HG02763 (cell line): ENCODE data around the gene BDNF.

Experiments used
- ATAC-seq: cut with Tn5 transposase; IDR thresholded peaks from one replicate; pipeline ENCODE4 v1.9.1; 2021; ENCODE audit warnings: mild to moderate bottlenecking, moderate library complexity; ENCODE audit not compliant: unreplicated experiment

The BDNF gene

DNA sequence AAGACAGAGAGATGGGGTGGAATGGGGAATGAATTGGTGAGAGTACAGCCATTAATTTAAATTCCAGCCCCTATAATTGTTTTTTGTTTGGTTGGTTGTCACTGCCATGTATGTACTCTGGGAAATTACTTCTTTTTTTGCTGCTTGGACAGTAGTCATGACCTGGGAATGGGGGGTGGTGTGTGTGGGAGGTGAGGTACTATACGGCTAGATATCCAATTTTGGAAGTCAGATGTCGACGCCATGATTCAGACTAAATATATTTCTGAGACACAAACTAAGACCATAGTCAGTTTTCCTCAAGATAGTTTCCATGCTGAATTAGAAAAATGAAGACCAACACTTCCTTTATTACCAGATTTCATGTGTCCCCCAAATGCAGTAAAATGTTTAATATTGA is 7.4 kb upstream of the BDNF start:
- ATAC-seq = no peak

- ATAC-seq = peak; percentile 77
Measured at GRCh38 chr11:27705873-27706820, 5.9 kb upstream of the BDNF start.

- no peak for ATAC-seq
Measured at GRCh38 chr11:27703481-27703880, 3.2 kb upstream of the BDNF start.

DNA sequence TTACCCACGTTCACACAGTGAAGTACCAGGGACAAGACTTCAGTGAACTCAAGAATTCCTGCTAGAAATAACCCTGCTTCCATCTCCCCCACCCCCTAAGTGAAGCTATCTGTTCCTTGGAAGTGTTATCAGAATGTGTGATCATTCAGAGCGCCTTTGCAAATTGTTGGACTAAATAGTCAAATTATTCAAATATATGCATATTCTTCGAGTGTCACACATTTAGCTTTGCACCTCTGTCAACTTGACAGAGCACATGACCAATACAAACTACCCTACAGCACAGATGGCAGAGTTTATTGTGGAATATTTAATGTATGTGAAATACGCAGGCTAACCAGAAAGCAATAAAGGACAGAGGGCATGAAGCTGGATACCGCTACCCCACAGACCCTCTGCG is 2.6 kb upstream of the BDNF start:
- ATAC-seq = no peak

DNA sequence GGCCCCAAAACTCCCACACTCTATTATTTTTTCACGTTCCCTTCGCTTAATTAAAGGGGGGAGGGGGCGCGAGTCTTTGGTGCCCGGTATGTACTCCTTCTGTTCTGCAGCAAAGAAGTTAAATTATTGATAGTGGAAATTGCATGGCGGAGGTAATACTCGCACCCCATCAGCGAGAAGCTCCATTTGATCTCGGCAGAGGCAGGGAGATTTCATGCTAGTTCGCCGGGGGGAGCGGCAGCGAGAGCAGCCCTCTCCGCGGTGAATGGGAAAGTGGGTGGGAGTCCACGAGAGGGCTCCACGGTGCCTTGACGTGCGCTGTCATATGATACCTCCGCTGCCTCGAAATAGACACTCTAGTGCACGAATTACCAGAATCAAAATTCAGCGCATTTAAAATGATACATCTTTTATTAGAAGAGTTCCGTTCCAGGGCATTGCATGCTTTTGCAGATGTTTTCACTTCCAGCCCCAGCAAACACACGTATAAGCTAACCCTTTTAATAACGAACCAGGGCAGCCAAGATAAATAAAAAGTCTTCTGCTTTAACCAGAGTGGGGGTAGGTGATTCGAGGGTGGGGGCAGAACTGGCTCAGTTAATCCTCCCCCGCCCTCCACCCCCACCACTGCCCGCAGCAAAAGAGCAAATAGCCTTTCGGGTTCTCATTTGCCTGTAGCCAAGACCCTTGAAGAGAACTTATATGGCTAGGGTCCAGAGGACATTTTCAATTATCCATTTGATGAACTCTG is 1.3 kb upstream of the BDNF start:
- ATAC-seq = no peak

- ATAC-seq = no peak
Measured at GRCh38 chr11:27699926-27700350, 317 bp downstream of the BDNF start.

GRCh38 chr11:27699242-27699925 is 871 bp downstream of the BDNF start:
- no peak for ATAC-seq

GRCh38 chr11:27698872-27699241 is 1.4 kb downstream of the BDNF start:
- peak; percentile 63 for ATAC-seq

DNA sequence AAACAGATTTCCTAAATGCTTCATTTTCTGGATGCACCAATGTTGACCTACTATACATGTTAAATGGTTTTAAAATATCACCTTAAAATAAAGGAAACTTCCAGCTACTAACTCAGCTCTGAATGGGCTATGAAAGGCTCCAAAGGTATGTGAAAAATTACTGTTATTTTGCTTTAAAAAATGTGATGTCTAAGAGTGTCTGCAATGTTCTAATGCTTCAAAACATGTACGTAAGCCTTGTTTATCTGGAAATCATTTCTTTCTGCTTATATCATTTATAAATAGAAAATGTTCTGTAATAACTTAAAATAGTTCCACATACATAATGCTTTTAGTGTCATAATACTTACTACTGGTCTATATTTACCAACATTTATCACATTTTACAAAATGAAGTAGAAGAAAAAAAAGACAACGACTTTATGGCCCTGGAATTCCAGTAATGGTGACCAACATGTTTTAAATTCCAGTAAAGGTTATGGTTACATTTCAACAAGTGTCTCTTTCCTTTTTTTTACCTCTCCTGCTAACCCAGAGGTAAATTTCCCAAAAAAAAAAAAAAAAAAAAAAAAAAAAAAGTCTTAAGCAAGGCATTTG is 2.5 kb downstream of the BDNF start:
- no peak for ATAC-seq

GRCh38 chr11:27696961-27697360 is 3.3 kb downstream of the BDNF start:
- no peak for ATAC-seq

- no peak for ATAC-seq
Measured at GRCh38 chr11:27696115-27696514, 4.1 kb downstream of the BDNF start.

GRCh38 chr11:27694992-27695391 is 5.3 kb downstream of the BDNF start:
- ATAC-seq = no peak

DNA sequence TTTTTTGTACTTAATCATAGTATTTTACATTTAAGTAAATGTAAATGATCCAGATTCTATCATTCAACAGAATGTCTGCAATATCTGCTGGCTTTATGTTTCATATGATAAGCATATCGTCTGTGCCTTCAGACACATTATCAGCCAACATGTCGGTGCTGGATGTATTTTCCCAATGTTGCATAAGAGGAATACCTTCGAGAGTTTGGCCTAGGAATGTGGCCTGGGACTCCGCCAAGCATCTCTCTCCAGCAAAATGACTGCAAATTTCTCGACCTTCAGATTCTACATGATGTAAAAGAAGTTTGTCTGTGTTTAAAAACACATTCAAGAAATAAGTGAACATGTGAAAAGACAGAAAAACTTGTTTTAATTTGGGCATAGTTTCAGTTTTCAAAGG is 6.9 kb downstream of the BDNF start:
- no peak for ATAC-seq

GRCh38 chr11:27692781-27693180 is 7.5 kb downstream of the BDNF start:
- ATAC-seq = no peak

GRCh38 chr11:27688076-27688475 is 12.2 kb downstream of the BDNF start:
- ATAC-seq = no peak

DNA sequence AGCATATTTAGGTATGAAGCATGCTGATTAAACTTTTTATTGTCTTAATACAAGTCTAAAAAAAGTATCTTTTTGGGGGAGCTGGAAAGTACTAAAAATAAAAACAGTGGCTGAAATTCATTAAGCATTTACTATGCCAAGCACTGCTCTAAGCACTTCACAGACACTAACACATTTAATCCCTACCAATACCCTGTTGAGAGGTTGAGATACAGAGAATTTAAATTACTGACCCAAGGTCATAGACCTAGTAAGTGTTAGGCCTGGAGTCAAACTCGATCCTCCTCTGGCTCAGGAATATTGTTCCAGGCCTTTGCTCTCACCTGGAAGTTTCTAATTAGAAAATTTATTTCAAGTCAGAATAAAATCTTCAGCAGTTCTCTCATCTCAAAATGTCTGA is 18.6 kb downstream of the BDNF start:
- ATAC-seq = no peak

- ATAC-seq = peak; percentile 42
Measured at GRCh38 chr11:27679136-27680015, 20.9 kb downstream of the BDNF start.

- no peak for ATAC-seq
Measured at GRCh38 chr11:27678242-27678641, 22.0 kb downstream of the BDNF start.

DNA sequence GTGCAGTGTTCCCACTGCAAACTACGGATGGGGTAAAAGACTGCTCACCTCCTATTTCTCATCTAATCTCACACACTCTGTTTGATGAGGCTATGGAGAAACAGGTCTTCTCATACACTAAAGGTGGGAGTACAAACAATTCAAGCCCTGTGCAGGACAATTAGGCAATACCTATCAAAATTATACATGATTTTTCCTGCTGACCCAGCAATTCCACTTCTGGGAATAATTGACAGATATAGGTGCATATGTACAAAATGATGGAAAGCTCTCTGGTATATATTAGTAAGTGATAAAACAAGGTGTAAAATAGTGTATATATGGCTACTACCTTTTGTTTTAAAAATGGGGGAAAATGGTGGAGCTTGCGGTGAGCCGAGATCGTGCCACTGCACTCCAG is 23.1 kb downstream of the BDNF start:
- ATAC-seq = no peak

GRCh38 chr11:27673979-27674663 is 26.1 kb downstream of the BDNF start:
- ATAC-seq = no peak
